IMR-90 (cell line): ENCODE results near the gene PTPRN2. TPM values are rescaled to one million over a fixed set of nuclear protein-coding genes. Genes with fewer than 3 reads are reported as not detected.

Experiments
- ATAC-seq: fragments of 200-7000 bp; cut with Tn5 transposase; 2 replicates; pipeline ENCODE4 v1.9.1; 2020; ENCODE audit warnings: low read depth, mild to moderate bottlenecking, moderate library complexity
- BruUV-seq: library from RNA; stranded (reverse); fragments of 400-500 nt; replicated peaks from 2 replicates; lab custom pipeline; 2021; lab: Mats Ljungman, UMichigan
- CTCF ChIA-PET: fragments of 300-600 bp; formaldehyde crosslinking; extraction: SDS; loops from one replicate; lab custom pipeline; 2021; ENCODE audit warnings: antibody characterized with exemption; lab: Yijun Ruan, JAX
- POLR2A ChIA-PET: fragments of 300-600 bp; sonication (Branson Sonifier 250); formaldehyde crosslinking; loops from one replicate; lab custom pipeline; 2022; ENCODE audit warnings: antibody characterized with exemption; ENCODE audit not compliant: unreplicated experiment; lab: Charles Lee
- DNase-seq: peaks from one replicate; pipeline ENCODE4 v3.0.0; 2013
- H2AFZ ChIP-seq: replicated peaks from 2 replicates; pipeline ENCODE3; 2013; ENCODE audit warnings: low read length, mild to moderate bottlenecking; ENCODE audit not compliant: poor library complexity
- H2AK5ac ChIP-seq: 2 replicates; pipeline ENCODE4 v1.6.1; 2013; ENCODE audit warnings: low read depth, low read length, inconsistent platforms
- H2AK9ac ChIP-seq: replicated peaks from 2 replicates; pipeline ENCODE3; 2013; ENCODE audit warnings: mild to moderate bottlenecking, low read depth, low read length, moderate library complexity; ENCODE audit not compliant: poor library complexity
- H2BK120ac ChIP-seq: 2 replicates; pipeline ENCODE4 v1.6.1; 2013; ENCODE audit warnings: low read depth, low read length, inconsistent platforms
- H2BK15ac ChIP-seq: 3 replicates; pipeline ENCODE4 v1.6.1; 2013; ENCODE audit warnings: low read depth, low read length, inconsistent platforms
- H2BK20ac ChIP-seq: 2 replicates; pipeline ENCODE4 v1.6.1; 2013; ENCODE audit warnings: low read depth, mild to moderate bottlenecking, inconsistent platforms, low read length, moderate library complexity
- H2BK5ac ChIP-seq: 2 replicates; pipeline ENCODE4 v1.6.1; 2013; ENCODE audit warnings: mild to moderate bottlenecking, low read depth, low read length, inconsistent platforms; ENCODE audit not compliant: poor library complexity, severe bottlenecking
- H3K14ac ChIP-seq: replicated peaks from 2 replicates; pipeline ENCODE4 v1.6.1; 2013; ENCODE audit warnings: low read depth, low read length, inconsistent platforms
- H3K18ac ChIP-seq: 2 replicates; pipeline ENCODE4 v1.6.1; 2013; ENCODE audit warnings: low read depth, low read length, control low read depth
- H3K23ac ChIP-seq: 2 replicates; pipeline ENCODE4 v1.6.1; 2013; ENCODE audit warnings: low read depth, low read length, inconsistent platforms
- H3K27ac ChIP-seq: 2 replicates; pipeline ENCODE4 v1.5.1; 2013; ENCODE audit warnings: mild to moderate bottlenecking, control low read depth, low read length; ENCODE audit not compliant: insufficient read depth
- H3K27me3 ChIP-seq: 2 replicates; pipeline ENCODE4 v1.6.1; 2013; ENCODE audit warnings: low read length; ENCODE audit not compliant: control insufficient read depth, insufficient read depth
- H3K36me3 ChIP-seq: 2 replicates; pipeline ENCODE4 v1.6.1; 2013; ENCODE audit warnings: low read length, mixed read lengths; ENCODE audit not compliant: control insufficient read depth, insufficient read depth
- H3K4ac ChIP-seq: 2 replicates; pipeline ENCODE4 v1.6.1; 2013; ENCODE audit warnings: low read depth, low read length, inconsistent platforms
- H3K4me1 ChIP-seq: 2 replicates; pipeline ENCODE4 v1.6.1; 2013; ENCODE audit warnings: low read length, mixed read lengths; ENCODE audit not compliant: control insufficient read depth, insufficient read depth
- H3K4me2 ChIP-seq: 2 replicates; pipeline ENCODE4 v1.6.1; 2013; ENCODE audit warnings: low read depth, mild to moderate bottlenecking, control low read depth, low read length, moderate library complexity
- H3K4me3 ChIP-seq: 2 replicates; pipeline ENCODE4 v1.5.1; 2013; ENCODE audit warnings: low read depth, mild to moderate bottlenecking, control low read depth, low read length, moderate library complexity; ENCODE audit not compliant: insufficient read depth
- H3K56ac ChIP-seq: 2 replicates; pipeline ENCODE4 v1.6.1; 2013; ENCODE audit warnings: low read length, inconsistent platforms; ENCODE audit not compliant: insufficient read depth; ENCODE audit errors: extremely low read depth
- H3K79me1 ChIP-seq, 2 experiments: 2 replicates each; pipeline ENCODE4 v1.6.1; 2013; ENCODE audit warnings: low read length in 2 of 2, inconsistent platforms in 1 of 2, low read depth in 1 of 2
- H3K9ac ChIP-seq: 2 replicates; pipeline ENCODE4 v1.6.1; 2013; ENCODE audit warnings: low read depth, low read length, control low read depth
- H3K9me1 ChIP-seq: 2 replicates; pipeline ENCODE4 v1.6.1; 2013; ENCODE audit warnings: low read length, inconsistent platforms; ENCODE audit not compliant: insufficient read depth
- H3K9me3 ChIP-seq: 2 replicates; pipeline ENCODE4 v1.6.1; 2013; ENCODE audit warnings: low read length; ENCODE audit not compliant: control insufficient read depth, insufficient read depth
- H4K20me1 ChIP-seq: 2 replicates; pipeline ENCODE4 v1.6.1; 2013; ENCODE audit warnings: low read length, inconsistent platforms; ENCODE audit not compliant: insufficient read depth
- H4K5ac ChIP-seq: 2 replicates; pipeline ENCODE4 v1.6.1; 2013; ENCODE audit warnings: mild to moderate bottlenecking, low read depth, low read length, control low read depth
- H4K8ac ChIP-seq, 2 experiments: 2 replicates each; pipeline ENCODE4 v1.6.1; 2013; ENCODE audit warnings: low read depth in 2 of 2, low read length in 2 of 2, control low read depth in 1 of 2, inconsistent platforms in 1 of 2
- H4K91ac ChIP-seq: 2 replicates; pipeline ENCODE4 v1.6.1; 2013; ENCODE audit warnings: low read depth, low read length, inconsistent platforms; ENCODE audit not compliant: insufficient read depth
- BHLHE40 ChIP-seq: fragments of 150-350 bp; IDR thresholded peaks from 2 replicates; pipeline ENCODE4 v1.6.1; 2016; ENCODE audit warnings: mild to moderate bottlenecking, low read depth, low read length
- CEBPB ChIP-seq: IDR thresholded peaks from 2 replicates; pipeline ENCODE4 v1.6.1; 2012; ENCODE audit warnings: low read depth, low read length, improper control_type of control experiment
- CHD1 ChIP-seq: IDR thresholded peaks from 2 replicates; pipeline ENCODE4 v1.6.1; 2012; ENCODE audit warnings: low read depth, low read length, improper control_type of control experiment
- FOS ChIP-seq: fragments of 150-350 bp; IDR thresholded peaks from 2 replicates; pipeline ENCODE4 v1.6.1; 2016; ENCODE audit warnings: low read depth, low read length
- MAFK ChIP-seq: IDR thresholded peaks from 2 replicates; pipeline ENCODE4 v1.6.1; 2012; ENCODE audit warnings: low read depth, low read length, improper control_type of control experiment
- MAZ ChIP-seq: IDR thresholded peaks from 2 replicates; pipeline ENCODE4 v1.6.1; 2012; ENCODE audit warnings: low read depth, mild to moderate bottlenecking, low read length, improper control_type of control experiment, moderate library complexity, borderline replicate concordance
- MXI1 ChIP-seq: IDR thresholded peaks from 2 replicates; pipeline ENCODE4 v1.6.1; 2012; ENCODE audit warnings: low read depth, mild to moderate bottlenecking, low read length, moderate library complexity, borderline replicate concordance
- NFE2L2 ChIP-seq: fragments of 150-350 bp; IDR thresholded peaks from 2 replicates; pipeline ENCODE4 v1.6.1; 2016; ENCODE audit warnings: low read depth, mild to moderate bottlenecking, low read length
- POLR2A ChIP-seq: IDR thresholded peaks from 2 replicates; pipeline ENCODE4 v1.6.1; 2012; ENCODE audit warnings: mild to moderate bottlenecking, low read depth, low read length
- RAD21 ChIP-seq: IDR thresholded peaks from 2 replicates; pipeline ENCODE4 v1.6.1; 2012; ENCODE audit warnings: low read length, improper control_type of control experiment
- RCOR1 ChIP-seq: IDR thresholded peaks from 2 replicates; pipeline ENCODE4 v1.6.1; 2012; ENCODE audit warnings: mild to moderate bottlenecking, low read length, improper control_type of control experiment; ENCODE audit not compliant: insufficient replicate concordance
- RFX5 ChIP-seq: IDR thresholded peaks from 2 replicates; pipeline ENCODE4 v1.8.0; 2012; ENCODE audit warnings: low read depth, mild to moderate bottlenecking, low read length, moderate library complexity
- SMC3 ChIP-seq: fragments of 150-350 bp; IDR thresholded peaks from 2 replicates; pipeline ENCODE4 v1.6.1; 2016; ENCODE audit warnings: low read depth, mild to moderate bottlenecking, antibody characterized with exemption, low read length, moderate library complexity
- WGBS, 2 experiments: methylation state at CpG; one replicate each; pipeline versions ENCODE4 v1.1.5 to v1.1.7; 2013; ENCODE audit warnings: missing lambda C conversion rate in 2 of 2; ENCODE audit not compliant: insufficient read length in 1 of 2; ENCODE audit errors: extremely low coverage in 2 of 2; 5-methylcytosine and 5-hydroxymethylcytosine counted together
- dilution Hi-C: fragments of 300-500 bp; cut with HindIII; formaldehyde crosslinking; loops from one replicate; pipeline ENCODE4 v1.14.3; 2018; ENCODE audit warnings: low sequenced_read_pairs; ENCODE audit not compliant: unreplicated experiment
- in situ Hi-C: fragments of 300-500 bp; cut with MboI; formaldehyde crosslinking; loops from 3 replicates; pipeline ENCODE4 v1.14.3; 2019; ENCODE audit warnings: low sequenced_read_pairs, inconsistent platforms, mixed read lengths
- intact Hi-C: fragments of 100-400 bp; cut with micrococcal nuclease; formaldehyde crosslinking; loops from 2 replicates; pipeline ENCODE4 v1.10.0; 2022
- polyA plus RNA-seq, 3 experiments: library from polyadenylated mRNA; depleted of rRNA; stranded (reverse); fragments of >200 nt; gene quantifications; 2 replicates each; pipeline ENCODE4 v1.2.3, GENCODE V29; 2012; ENCODE audit warnings: low replicate concordance in 1 of 3
- total RNA-seq: library from RNA; depleted of rRNA; stranded (reverse); fragments of >200 nt; gene quantifications from 2 replicates; pipeline ENCODE4 v1.2.3, GENCODE V29; 2012
- TF ChIP-seq, protein P1 (sequence below): conservative IDR thresholded peaks from 2 replicates; pipeline ENCODE4 v1.5.1; 2012; ENCODE audit warnings: mild to moderate bottlenecking, low read depth, low read length, improper control_type of control experiment
- TF ChIP-seq, protein P2 (sequence below): fragments of 150-350 bp; IDR thresholded peaks from 2 replicates; pipeline ENCODE4 v1.6.1; 2016; ENCODE audit warnings: low read depth, mild to moderate bottlenecking, low read length, moderate library complexity, borderline replicate concordance
- TF ChIP-seq, protein P3 (sequence below): fragments of 150-350 bp; IDR thresholded peaks from 2 replicates; pipeline ENCODE4 v1.6.1; 2017; ENCODE audit warnings: mild to moderate bottlenecking, antibody characterized with exemption, low read length, low read depth

The PTPRN2 gene
- total and polyA plus RNA-seq, 2 of the 4 experiments (the other 2 are of a cell fraction) = 0.03 TPM; not detected in 1

DNA sequence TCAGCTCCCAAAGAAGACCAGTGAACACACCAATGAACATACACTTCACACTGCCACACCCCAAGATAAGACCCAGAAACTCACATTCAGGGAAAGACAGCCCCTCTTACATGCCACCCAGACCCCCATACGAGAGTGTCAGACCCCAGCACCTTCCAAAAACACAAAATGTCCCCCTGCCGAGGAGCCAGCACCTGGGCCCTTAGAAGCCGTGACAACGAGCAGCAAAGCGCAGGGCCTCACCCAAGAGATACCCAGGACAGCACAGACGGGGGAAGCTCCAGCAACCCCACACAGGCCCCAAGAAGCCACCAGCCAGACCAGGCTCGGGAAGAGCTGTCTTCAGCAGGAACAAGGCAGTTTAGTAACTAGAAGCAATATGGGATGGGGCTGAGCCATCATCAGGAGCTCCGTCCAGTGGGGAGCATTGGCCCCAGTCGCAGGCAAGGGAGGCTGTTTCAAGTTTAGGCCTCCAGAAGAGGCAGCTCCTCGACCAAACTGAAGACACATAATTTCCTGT is 243.6 kb downstream of the PTPRN2 start:
- Histone ChIP-seq H2AK9ac (no peak overlapping the region), H4K20me1 (no peaks in the 10 kb centered on the region), H3K79me1 (no peaks in the 10 kb centered on the region), H2BK5ac (no peak overlapping the region), H3K4me2 (no peak overlapping the region), H3K9ac (no peak overlapping the region), H4K8ac (no peak overlapping the region), H3K27ac (no peak overlapping the region), H4K5ac (no peak overlapping the region), H3K4me1 (no peaks in the 10 kb centered on the region), H2BK15ac (no peak overlapping the region), H3K18ac (no peak overlapping the region), H3K9me3 (peaks cover 31% of the 10 kb centered on the region), H3K4ac (no peak overlapping the region), H3K4me3 (no peak overlapping the region), H2AFZ (no peak overlapping the region), H2BK120ac (no peak overlapping the region), H3K23ac (no peak overlapping the region), H3K56ac (no peak overlapping the region), H3K9me1 (no peaks in the 10 kb centered on the region), H3K27me3 (no peaks in the 10 kb centered on the region), H3K14ac (no peak overlapping the region), H3K36me3 (no peaks in the 10 kb centered on the region), H4K91ac (no peak overlapping the region), H2BK20ac (no peak overlapping the region), H2AK5ac (no peak overlapping the region)
- intact Hi-C loops (no loop called here), in situ Hi-C loops (no loop called here), dilution Hi-C loops (no loop called here)
- TF ChIP-seq, protein P1, sequence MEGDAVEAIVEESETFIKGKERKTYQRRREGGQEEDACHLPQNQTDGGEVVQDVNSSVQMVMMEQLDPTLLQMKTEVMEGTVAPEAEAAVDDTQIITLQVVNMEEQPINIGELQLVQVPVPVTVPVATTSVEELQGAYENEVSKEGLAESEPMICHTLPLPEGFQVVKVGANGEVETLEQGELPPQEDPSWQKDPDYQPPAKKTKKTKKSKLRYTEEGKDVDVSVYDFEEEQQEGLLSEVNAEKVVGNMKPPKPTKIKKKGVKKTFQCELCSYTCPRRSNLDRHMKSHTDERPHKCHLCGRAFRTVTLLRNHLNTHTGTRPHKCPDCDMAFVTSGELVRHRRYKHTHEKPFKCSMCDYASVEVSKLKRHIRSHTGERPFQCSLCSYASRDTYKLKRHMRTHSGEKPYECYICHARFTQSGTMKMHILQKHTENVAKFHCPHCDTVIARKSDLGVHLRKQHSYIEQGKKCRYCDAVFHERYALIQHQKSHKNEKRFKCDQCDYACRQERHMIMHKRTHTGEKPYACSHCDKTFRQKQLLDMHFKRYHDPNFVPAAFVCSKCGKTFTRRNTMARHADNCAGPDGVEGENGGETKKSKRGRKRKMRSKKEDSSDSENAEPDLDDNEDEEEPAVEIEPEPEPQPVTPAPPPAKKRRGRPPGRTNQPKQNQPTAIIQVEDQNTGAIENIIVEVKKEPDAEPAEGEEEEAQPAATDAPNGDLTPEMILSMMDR = no peak
- TF ChIP-seq RCOR1 (no peak), CEBPB (no peak), MAFK (no peak), NFE2L2 (no peak), FOS (no peak), BHLHE40 (no peak), RAD21 (no peak), SMC3 (no peak), MXI1 (no peak), CHD1 (no peak), RFX5 (no peak), MAZ (no peak), POLR2A (no peak)
- TF ChIP-seq, protein P2, sequence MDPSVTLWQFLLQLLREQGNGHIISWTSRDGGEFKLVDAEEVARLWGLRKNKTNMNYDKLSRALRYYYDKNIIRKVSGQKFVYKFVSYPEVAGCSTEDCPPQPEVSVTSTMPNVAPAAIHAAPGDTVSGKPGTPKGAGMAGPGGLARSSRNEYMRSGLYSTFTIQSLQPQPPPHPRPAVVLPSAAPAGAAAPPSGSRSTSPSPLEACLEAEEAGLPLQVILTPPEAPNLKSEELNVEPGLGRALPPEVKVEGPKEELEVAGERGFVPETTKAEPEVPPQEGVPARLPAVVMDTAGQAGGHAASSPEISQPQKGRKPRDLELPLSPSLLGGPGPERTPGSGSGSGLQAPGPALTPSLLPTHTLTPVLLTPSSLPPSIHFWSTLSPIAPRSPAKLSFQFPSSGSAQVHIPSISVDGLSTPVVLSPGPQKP = no peak
- TF ChIP-seq, protein P3, sequence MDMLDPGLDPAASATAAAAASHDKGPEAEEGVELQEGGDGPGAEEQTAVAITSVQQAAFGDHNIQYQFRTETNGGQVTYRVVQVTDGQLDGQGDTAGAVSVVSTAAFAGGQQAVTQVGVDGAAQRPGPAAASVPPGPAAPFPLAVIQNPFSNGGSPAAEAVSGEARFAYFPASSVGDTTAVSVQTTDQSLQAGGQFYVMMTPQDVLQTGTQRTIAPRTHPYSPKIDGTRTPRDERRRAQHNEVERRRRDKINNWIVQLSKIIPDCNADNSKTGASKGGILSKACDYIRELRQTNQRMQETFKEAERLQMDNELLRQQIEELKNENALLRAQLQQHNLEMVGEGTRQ = no peak
- BruUV-seq = no TSS peak
- no peak for ATAC-seq
- DNase-seq = no peak
- CTCF ChIA-PET = no interaction called here
- POLR2A ChIA-PET = no interaction called here
- whole genome bisulfite sequencing, 2 experiments = 60% methylated on average over 6 of the region's 10 CpGs; no CpG with 5 or more reads in 1 of the 2 experiments
